GM21825 (cell line): ENCODE data around the gene APP.

ENCODE experiments used
- ATAC-seq: cut with Tn5 transposase; IDR thresholded peaks from one replicate; pipeline ENCODE4 v1.9.1; 2021; ENCODE audit warnings: mild to moderate bottlenecking, moderate library complexity; ENCODE audit not compliant: unreplicated experiment

Gene APP

GRCh38 chr21:25887166-25887565 lies 283.4 kb downstream of the APP start:
- no peak for ATAC-seq

- ATAC-seq, result no peak
These were observed 284.7 kb downstream of the APP start for GRCh38 chr21:25885880-25886279.

- ATAC-seq, result no peak
These were observed 285.2 kb downstream of the APP start for GRCh38 chr21:25885405-25885804.

- ATAC-seq, result no peak
These were observed 286.3 kb downstream of the APP start for GRCh38 chr21:25884311-25884710.

DNA sequence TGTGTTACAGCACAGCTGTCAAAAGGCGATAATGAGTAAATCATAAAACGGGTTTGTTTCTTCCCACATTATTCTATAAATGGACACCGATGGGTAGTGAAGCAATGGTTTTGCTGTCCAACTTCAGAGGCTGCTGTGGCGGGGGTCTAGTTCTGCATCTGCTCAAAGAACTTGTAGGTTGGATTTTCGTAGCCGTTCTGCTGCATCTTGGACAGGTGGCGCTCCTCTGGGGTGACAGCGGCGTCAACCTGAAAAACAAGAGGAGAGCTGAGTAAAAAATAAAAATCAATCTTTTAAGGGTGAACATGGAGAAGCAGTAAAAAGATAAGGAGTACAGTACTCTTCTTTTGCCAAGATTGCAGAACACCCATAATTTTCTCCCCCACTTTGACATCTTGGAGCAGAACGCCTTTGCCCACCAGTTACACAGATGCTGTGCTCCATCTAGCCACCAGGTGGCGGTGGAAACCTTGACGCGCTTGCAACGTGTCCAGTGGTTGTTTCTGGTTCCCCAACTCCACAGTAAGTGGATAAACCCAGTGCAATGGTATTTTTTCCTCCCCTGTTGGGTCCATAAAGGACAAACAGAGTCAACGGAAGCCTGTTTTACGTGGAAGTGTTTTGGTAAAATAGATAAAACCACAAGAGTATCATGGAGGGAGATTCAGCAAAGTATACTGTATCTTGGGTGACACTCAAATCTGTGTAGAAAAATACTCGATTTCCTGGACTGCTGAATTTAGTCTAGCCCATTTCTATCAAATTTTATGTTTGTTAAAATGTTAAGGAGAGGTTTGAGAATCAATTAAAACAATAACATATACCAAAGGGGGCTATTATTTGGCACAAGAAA lies 288.8 kb downstream of the APP start:
- peak; percentile 86 for ATAC-seq

DNA sequence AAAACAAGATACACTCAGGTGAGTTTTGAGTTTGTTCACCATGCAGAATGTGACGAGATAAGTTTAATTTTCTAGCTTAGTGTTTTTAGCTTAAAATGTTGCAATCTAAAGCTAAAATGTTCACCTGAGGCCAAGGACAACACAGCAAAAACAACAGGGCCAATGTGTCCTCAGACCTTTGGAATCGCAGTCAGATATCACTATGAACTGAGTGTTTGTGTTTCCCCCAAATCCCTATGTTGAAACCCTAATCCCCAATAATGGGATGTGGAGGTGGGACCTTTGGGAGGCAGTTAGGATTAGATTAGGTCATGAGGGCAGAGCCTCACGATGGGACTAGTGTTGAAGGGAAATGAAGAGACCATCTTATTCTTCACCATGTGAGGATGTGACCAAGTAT lies 291.4 kb downstream of the APP start:
- ATAC-seq, result no peak

DNA sequence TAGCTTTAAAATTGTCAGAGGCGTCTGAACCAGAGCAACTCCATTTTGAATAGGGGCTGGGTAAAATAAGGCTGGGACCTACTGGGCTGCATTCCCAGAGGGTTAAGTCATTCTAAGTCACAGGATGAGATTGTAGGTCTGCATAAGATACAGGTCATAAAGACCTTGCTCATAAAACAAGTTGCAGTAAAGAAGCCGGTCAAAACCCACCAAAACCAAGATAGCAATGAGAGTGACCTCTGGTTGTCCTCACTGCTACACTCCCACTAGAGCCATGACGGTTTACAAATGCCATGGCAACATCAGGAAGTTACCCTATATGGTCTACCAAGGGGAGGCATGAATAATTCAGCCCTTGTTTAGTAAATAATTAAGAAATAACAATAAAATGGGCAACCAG lies 292.2 kb downstream of the APP start:
- no peak for ATAC-seq

DNA sequence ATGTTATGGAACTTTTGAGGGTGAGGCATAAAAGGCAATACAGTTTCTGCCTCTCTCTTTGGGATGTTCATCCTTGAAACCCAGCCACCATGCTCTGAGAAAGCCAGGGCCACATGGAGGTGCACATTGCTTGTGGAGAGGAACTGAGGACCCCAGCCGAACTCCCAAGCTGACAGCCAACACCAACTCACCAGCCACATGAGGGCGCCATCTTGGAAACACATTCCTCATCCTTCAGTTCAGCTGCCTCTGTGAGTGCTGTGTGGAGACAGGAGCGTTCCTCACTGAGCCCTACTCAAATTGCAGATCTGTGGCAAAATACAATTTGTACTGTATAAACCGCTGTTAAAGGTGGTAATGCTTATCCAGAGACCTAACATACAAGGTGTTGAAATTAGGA lies 298.3 kb downstream of the APP start:
- ATAC-seq, result no peak

- ATAC-seq, result no peak
These were observed 299.0 kb downstream of the APP start for GRCh38 chr21:25871566-25871965.

GRCh38 chr21:25870084-25870483 lies 300.5 kb downstream of the APP start:
- no peak for ATAC-seq

- no peak for ATAC-seq
These were observed 303.5 kb downstream of the APP start for GRCh38 chr21:25867061-25867460.

DNA sequence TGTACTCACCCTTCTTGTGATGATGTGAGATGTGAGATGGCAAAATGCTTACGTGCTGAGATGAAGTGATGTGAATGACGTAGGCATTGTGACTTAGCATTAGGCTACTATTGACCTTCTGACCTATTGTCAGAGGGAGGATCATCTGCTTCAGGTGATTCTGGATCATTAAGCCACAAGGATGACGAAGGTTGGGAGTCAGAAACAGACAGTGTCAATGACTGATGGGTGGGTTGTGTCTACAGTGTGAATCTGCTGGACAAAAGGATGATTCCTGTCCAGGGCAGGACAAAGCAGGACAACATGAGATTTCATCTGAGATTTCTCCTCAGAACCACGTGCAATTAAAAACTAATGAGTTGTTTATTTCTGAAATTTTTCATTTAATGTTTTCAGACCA lies 306.8 kb downstream of the APP start:
- no peak for ATAC-seq

DNA sequence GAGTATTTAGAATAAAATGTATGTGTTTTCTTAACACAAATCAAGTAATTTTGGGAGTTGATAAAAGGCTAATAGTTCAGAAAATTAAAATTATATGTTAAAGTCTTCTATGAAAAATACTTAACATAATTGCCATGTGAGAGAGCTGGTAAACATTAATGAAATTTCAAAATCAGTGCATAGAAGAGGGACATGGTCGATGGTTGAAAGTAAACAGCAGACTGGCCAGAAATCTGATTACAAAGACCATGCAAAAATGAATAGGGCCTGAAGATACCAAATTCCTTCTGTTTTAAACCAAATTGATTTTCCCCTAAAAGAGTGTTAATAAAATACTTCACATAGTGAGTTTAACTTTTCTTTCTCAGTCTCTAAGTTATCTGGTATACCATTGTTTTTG lies 307.5 kb downstream of the APP start:
- no peak for ATAC-seq

DNA sequence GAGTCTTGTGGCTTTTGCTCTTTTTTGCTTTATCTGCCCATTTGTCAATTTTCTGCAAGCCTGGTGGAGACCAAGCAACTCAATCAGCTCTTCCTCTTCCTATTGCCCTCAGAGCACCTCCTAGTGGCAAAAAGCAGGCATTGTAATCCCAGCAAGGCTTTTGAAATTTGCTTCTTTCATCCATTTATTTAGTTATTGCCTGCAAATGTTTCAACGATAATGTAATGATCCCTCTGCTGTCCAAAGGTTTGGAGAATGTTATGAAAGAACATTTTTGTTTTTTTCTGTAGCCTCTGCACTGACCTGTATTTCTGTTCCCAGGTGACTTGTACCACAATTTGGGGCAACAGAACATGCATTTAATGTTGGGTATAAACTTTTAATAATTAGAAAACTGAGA lies 308.0 kb downstream of the APP start:
- no peak for ATAC-seq

- no peak for ATAC-seq
These were observed 308.5 kb downstream of the APP start for GRCh38 chr21:25862112-25862511.

DNA sequence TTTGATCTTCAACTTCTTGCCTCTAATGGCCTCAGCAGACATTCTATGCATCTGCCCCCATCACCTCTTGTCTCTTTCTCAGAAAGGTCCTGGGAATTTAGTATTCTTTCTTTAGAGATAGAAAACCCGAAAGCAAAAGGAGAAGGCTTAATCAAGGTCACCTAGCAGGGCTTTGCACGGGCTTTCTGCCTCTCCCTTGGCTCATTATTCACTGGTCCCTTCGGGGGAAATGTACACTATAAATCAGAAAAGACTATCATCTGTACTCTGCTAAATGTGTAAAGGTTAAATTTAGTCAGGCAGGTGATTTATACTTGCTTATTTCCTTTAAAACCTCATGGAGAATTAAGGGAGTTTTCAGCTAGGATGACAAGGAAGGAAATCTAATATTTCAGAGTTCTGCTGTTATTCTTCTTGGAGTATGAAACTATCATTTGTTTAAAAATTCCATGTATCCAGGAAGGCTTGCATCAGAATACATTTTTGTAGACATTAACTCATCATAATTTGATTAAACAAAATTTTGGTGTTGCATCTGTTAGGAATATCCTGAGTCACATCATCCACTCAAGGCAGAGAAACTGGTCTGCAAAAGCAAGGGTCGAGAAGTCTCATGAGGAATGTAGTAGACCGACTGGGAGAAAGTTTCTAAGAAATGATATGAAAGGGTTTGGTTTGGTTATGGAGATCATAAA lies 311.2 kb downstream of the APP start:
- ATAC-seq, result no peak

GRCh38 chr21:25858325-25858724 lies 312.2 kb downstream of the APP start:
- no peak for ATAC-seq

DNA sequence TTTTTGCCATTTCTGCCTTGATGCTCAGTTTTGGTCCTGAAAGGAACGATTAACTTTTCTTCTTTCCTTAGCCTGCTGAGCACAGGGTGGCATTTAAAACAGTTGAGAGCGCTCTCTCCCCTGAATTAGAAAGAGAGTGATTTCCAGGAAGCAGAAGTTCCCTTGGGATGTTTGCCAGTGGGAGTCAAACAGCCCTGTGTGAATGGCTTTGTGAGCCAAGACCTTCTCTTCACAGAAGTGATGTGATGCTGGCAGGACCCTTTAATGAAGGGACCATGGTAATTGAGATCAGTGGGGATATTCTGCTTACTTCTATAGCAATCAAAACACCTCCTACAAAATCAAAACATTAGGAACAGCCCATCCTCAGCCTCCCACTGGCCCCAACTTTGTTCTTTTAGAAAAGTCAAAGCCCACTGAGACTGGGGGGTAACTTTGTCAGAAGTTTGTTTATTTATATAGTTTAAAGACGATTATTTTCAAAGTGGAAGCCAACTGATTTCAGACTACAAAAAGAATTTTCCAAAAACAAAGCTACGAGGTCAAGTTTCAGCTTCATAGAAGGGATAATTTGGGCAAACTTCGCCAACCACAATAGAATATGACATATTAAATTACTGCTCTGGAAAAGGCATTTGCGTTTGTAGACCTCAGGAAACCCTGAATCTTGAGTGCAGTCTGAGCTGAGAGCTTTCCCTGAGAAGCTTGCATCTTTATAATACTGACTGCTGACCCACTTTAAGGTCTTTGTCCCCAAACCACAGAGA lies 313.1 kb downstream of the APP start:
- ATAC-seq, result no peak

- ATAC-seq, result no peak
These were observed 315.0 kb downstream of the APP start for GRCh38 chr21:25855576-25855975.

- ATAC-seq, result no peak
These were observed 320.3 kb downstream of the APP start for GRCh38 chr21:25850126-25850842.

- ATAC-seq, result no peak
These were observed 322.3 kb downstream of the APP start for GRCh38 chr21:25848309-25848708.
